Stimulated activated naive B cell treated with anti-CD40 and anti-IgM and Interleukin-4, amounts not matched to agents 10 μg/mL and 1 μg/mL and 100 μg/mL, for 72 hours (primary cell): Measurements from ENCODE around the gene ZNF512B.
"Not testable (repeated sequence)": the region's sequence is repeated elsewhere in the genome, so short reads cannot be mapped to it uniquely, and the experiment has no call there.

Source experiments
- ATAC-seq, 2 donors: fragments of 150-1000 bp; cut with Tn5 transposase; replicated peaks; 2 replicates each; pipeline ENCODE4 v1.10.0; 2021; ENCODE audit warnings: moderate library complexity in 1 of 2
- DNase-seq: peaks from one replicate; pipeline ENCODE4 v3.0.0; 2021
- H3K27ac Mint-ChIP-seq: one replicate; pipeline ENCODE4 v1.8.0; 2022; ENCODE audit warnings: mild to moderate bottlenecking, mixed read lengths
- H3K27me3 Mint-ChIP-seq, 2 donors: one replicate each; pipeline ENCODE4 v1.8.0; 2022; ENCODE audit warnings: mixed read lengths in 2 of 2
- H3K36me3 Mint-ChIP-seq, 2 donors: one replicate each; pipeline ENCODE4 v1.8.0; 2022; ENCODE audit warnings: mixed read lengths in 2 of 2, mild to moderate bottlenecking in 1 of 2
- H3K4me1 Mint-ChIP-seq, 2 donors: one replicate each; pipeline ENCODE4 v1.8.0; 2022; ENCODE audit warnings: mixed read lengths in 2 of 2, mild to moderate bottlenecking in 1 of 2
- H3K4me3 Mint-ChIP-seq, 2 donors: one replicate each; pipeline ENCODE4 v1.8.0; 2022; ENCODE audit warnings: mild to moderate bottlenecking in 2 of 2, mixed read lengths in 2 of 2, moderate library complexity in 1 of 2
- H3K9me3 Mint-ChIP-seq, 2 donors: one replicate each; pipeline ENCODE4 v1.8.0; 2022; ENCODE audit warnings: mixed read lengths in 2 of 2, mild to moderate bottlenecking in 1 of 2

The ZNF512B gene

GRCh38 chr20:63982937-63983336 is 13.2 kb upstream of the ZNF512B start:
- Mint-ChIP-seq H3K27me3 (no peaks in the 10 kb centered on the region), H3K36me3 (peaks cover 28 to 40% of the 10 kb centered on the region in 2 donors), H3K4me3 (peak overlapping the region in 1 of 2 donors; percentile 26), H3K9me3 (no peaks in the 10 kb centered on the region), H3K4me1 (peaks cover 36 to 52% of the 10 kb centered on the region in 2 donors), H3K27ac (peak overlapping the region; percentile 43)
- ATAC-seq (no peak), DNase-seq (no peak)

GRCh38 chr20:63980806-63981728 is 11.3 kb upstream of the ZNF512B start, which contains the start of gene PRPF6:
Gene PRPF6 (plus strand): TSS chr20:63981132. CDS start chr20:63981246, 114 bp downstream.
- DNase-seq (peak; percentile 93), ATAC-seq (peak; percentile 65 to 79)
- H3K4me1 Mint-ChIP-seq = peaks cover 48 to 71% of the 10 kb centered on the region in 2 donors
- H3K27ac Mint-ChIP-seq = peak within 1 kb of the TSS; percentile 96
- H3K9me3 Mint-ChIP-seq = no peaks in the 10 kb centered on the region
- peak within 1 kb of the TSS; percentile 89 to 91 for H3K4me3 Mint-ChIP-seq
- no peaks in the 10 kb centered on the region for H3K27me3 Mint-ChIP-seq
- peaks cover 29 to 44% of the 10 kb centered on the region in 2 donors for H3K36me3 Mint-ChIP-seq

- peaks cover 48 to 74% of the 10 kb centered on the region in 2 donors for H3K4me1 Mint-ChIP-seq
- ATAC-seq (peak; percentile 22 to 27), DNase-seq (no peak)
- peaks cover 27 to 40% of the 10 kb centered on the region in 2 donors for H3K36me3 Mint-ChIP-seq
- H3K27ac Mint-ChIP-seq = peak overlapping the region; percentile 96
- peak overlapping the region; percentile 89 to 91 for H3K4me3 Mint-ChIP-seq
- H3K9me3 Mint-ChIP-seq = no peaks in the 10 kb centered on the region
- no peaks in the 10 kb centered on the region for H3K27me3 Mint-ChIP-seq
Measured at GRCh38 chr20:63980317-63980805, 10.6 kb upstream of the ZNF512B start.

- peak within 1 kb of the TSS; percentile 96 for H3K27ac Mint-ChIP-seq
- no peaks in the 10 kb centered on the region for H3K9me3 Mint-ChIP-seq
- peak within 1 kb of the TSS; percentile 89 to 91 for H3K4me3 Mint-ChIP-seq
- H3K4me1 Mint-ChIP-seq = peaks cover 47 to 71% of the 10 kb centered on the region in 2 donors
- DNase-seq (peak; percentile 87), ATAC-seq (peak; percentile 71)
- peaks cover 27 to 40% of the 10 kb centered on the region in 2 donors for H3K36me3 Mint-ChIP-seq
- H3K27me3 Mint-ChIP-seq = no peaks in the 10 kb centered on the region
Measured at GRCh38 chr20:63979557-63980316, 10.0 kb upstream of the ZNF512B start, which contains the start of gene SAMD10. Gene SAMD10 (minus strand): TSS chr20:63979642. CDS start chr20:63979467, 175 bp downstream.

GRCh38 chr20:63979229-63979556 is 9.5 kb upstream of the ZNF512B start:
- H3K4me1 Mint-ChIP-seq = peaks cover 43 to 68% of the 10 kb centered on the region in 2 donors
- peaks cover 26 to 37% of the 10 kb centered on the region in 2 donors for H3K36me3 Mint-ChIP-seq
- DNase-seq = no peak
- H3K9me3 Mint-ChIP-seq = no peaks in the 10 kb centered on the region
- ATAC-seq = no peak
- peak overlapping the region; percentile 86 for H3K27ac Mint-ChIP-seq
- H3K4me3 Mint-ChIP-seq = peak overlapping the region; percentile 82 to 89
- H3K27me3 Mint-ChIP-seq = no peaks in the 10 kb centered on the region

- peaks cover 47 to 74% of the 10 kb centered on the region in 2 donors for H3K4me1 Mint-ChIP-seq
- peak overlapping the region; percentile 86 for H3K27ac Mint-ChIP-seq
- DNase-seq (peak; percentile 75), ATAC-seq (peak; percentile 27 to 36)
- peak overlapping the region; percentile 82 to 89 for H3K4me3 Mint-ChIP-seq
- no peaks in the 10 kb centered on the region for H3K9me3 Mint-ChIP-seq
- no peaks in the 10 kb centered on the region for H3K27me3 Mint-ChIP-seq
- H3K36me3 Mint-ChIP-seq = peaks cover 29 to 40% of the 10 kb centered on the region in 2 donors
Measured at GRCh38 chr20:63978319-63979228, 8.8 kb upstream of the ZNF512B start.

GRCh38 chr20:63977739-63978276 is 8.1 kb upstream of the ZNF512B start:
- Mint-ChIP-seq H3K27ac (peak overlapping the region; percentile 86), H3K27me3 (no peaks in the 10 kb centered on the region), H3K36me3 (peaks cover 25 to 37% of the 10 kb centered on the region in 2 donors), H3K4me1 (peaks cover 44 to 72% of the 10 kb centered on the region in 2 donors), H3K9me3 (no peaks in the 10 kb centered on the region), H3K4me3 (peak overlapping the region; percentile 82 to 89)
- DNase-seq (no peak), ATAC-seq (no peak)

- ATAC-seq (no peak), DNase-seq (no peak)
- Mint-ChIP-seq H3K36me3 (peaks cover 23 to 31% of the 10 kb centered on the region in 2 donors), H3K27me3 (no peaks in the 10 kb centered on the region), H3K4me1 (peaks cover 38 to 65% of the 10 kb centered on the region in 2 donors), H3K9me3 (no peaks in the 10 kb centered on the region), H3K4me3 (peak overlapping the region; percentile 14 to 82), H3K27ac (no peak overlapping the region)
Measured at GRCh38 chr20:63976980-63977738, 7.4 kb upstream of the ZNF512B start.

GRCh38 chr20:63976511-63976910 is 6.8 kb upstream of the ZNF512B start:
- Mint-ChIP-seq H3K36me3 (peaks cover 23 to 27% of the 10 kb centered on the region in 2 donors), H3K4me1 (peaks cover 34 to 59% of the 10 kb centered on the region in 2 donors)
- ATAC-seq, H3K9me3 Mint-ChIP-seq, DNase-seq, H3K4me3 Mint-ChIP-seq, H3K27ac Mint-ChIP-seq, H3K27me3 Mint-ChIP-seq: not testable (repeated sequence)

GRCh38 chr20:63974402-63975200 is 4.9 kb upstream of the ZNF512B start:
- H3K4me1 Mint-ChIP-seq = peaks cover 25 to 44% of the 10 kb centered on the region in 2 donors
- H3K27ac Mint-ChIP-seq = no peak overlapping the region
- H3K9me3 Mint-ChIP-seq = no peaks in the 10 kb centered on the region
- peaks cover 23 to 27% of the 10 kb centered on the region in 2 donors for H3K36me3 Mint-ChIP-seq
- no peak overlapping the region for H3K4me3 Mint-ChIP-seq
- ATAC-seq (no peak), DNase-seq (no peak)
- no peaks in the 10 kb centered on the region for H3K27me3 Mint-ChIP-seq

GRCh38 chr20:63973636-63974401 is 4.1 kb upstream of the ZNF512B start:
- peaks cover 24 to 29% of the 10 kb centered on the region in 2 donors for H3K36me3 Mint-ChIP-seq
- H3K9me3 Mint-ChIP-seq = no peaks in the 10 kb centered on the region
- DNase-seq (peak; percentile 68), ATAC-seq (peak; percentile 73 to 76)
- no peaks in the 10 kb centered on the region for H3K27me3 Mint-ChIP-seq
- H3K27ac Mint-ChIP-seq = peak overlapping the region; percentile 44
- H3K4me1 Mint-ChIP-seq = peaks cover 28 to 45% of the 10 kb centered on the region in 2 donors
- H3K4me3 Mint-ChIP-seq = no peak overlapping the region
